ENCODE measurements around the gene ZNF761.
"Not testable (repeated sequence)": the region's sequence is repeated elsewhere in the genome, so short reads cannot be mapped to it uniquely, and the experiment has no call there.

The ZNF761 gene

GRCh38 chr19:53431399-53432087, at the start of gene ZNF761:
Gene ZNF761 (plus strand): TSS chr19:53431984. CDS start chr19:53447269, 15,285 bp downstream.
- DNase-seq (ENCODE audit: low spot score): peak; percentile 87

- DNase-seq (ENCODE audit: low spot score): no peak
Observed at GRCh38 chr19:53388168-53388567, 43.6 kb upstream of the ZNF761 start.

- no peak for DNase-seq (ENCODE audit: low spot score)
Observed at GRCh38 chr19:53388904-53389303, 42.9 kb upstream of the ZNF761 start.

GRCh38 chr19:53389571-53389970, 42.2 kb upstream of the ZNF761 start:
- no peak for DNase-seq (ENCODE audit: low spot score)

- no peak for DNase-seq (ENCODE audit: low spot score)
Observed at GRCh38 chr19:53389978-53390377, 41.8 kb upstream of the ZNF761 start.

- no peak for DNase-seq (ENCODE audit: low spot score)
Observed at GRCh38 chr19:53394522-53394973, 37.2 kb upstream of the ZNF761 start.

GRCh38 chr19:53394974-53395839, 36.6 kb upstream of the ZNF761 start, which contains the start of gene ZNF765:
Gene ZNF765 (plus strand): TSS chr19:53395149. CDS start chr19:53398016, 2,867 bp downstream.
- DNase-seq (ENCODE audit: low spot score): peak; percentile 88

- not testable (repeated sequence) for DNase-seq (ENCODE audit: low spot score)
Observed at GRCh38 chr19:53395840-53396524, 35.8 kb upstream of the ZNF761 start.

GRCh38 chr19:53396525-53396868, 35.3 kb upstream of the ZNF761 start:
- DNase-seq (ENCODE audit: low spot score): no peak

GRCh38 chr19:53397918-53398317, 33.9 kb upstream of the ZNF761 start:
- not testable (repeated sequence) for DNase-seq (ENCODE audit: low spot score)

- DNase-seq (ENCODE audit: low spot score): no peak
Observed at GRCh38 chr19:53409505-53410204, 22.1 kb upstream of the ZNF761 start.

GRCh38 chr19:53420520-53421315, 11.1 kb upstream of the ZNF761 start:
- DNase-seq (ENCODE audit: low spot score): not testable (repeated sequence)

GRCh38 chr19:53422551-53422950, 9.2 kb upstream of the ZNF761 start:
- DNase-seq (ENCODE audit: low spot score): no peak

- not testable (repeated sequence) for DNase-seq (ENCODE audit: low spot score)
Observed at GRCh38 chr19:53423074-53423473, 8.7 kb upstream of the ZNF761 start.

GRCh38 chr19:53423680-53424079, 8.1 kb upstream of the ZNF761 start:
- DNase-seq (ENCODE audit: low spot score): not testable (repeated sequence)

- DNase-seq (ENCODE audit: low spot score): peak; percentile 79
Observed at GRCh38 chr19:53424968-53425597, 6.7 kb upstream of the ZNF761 start.

- no peak for DNase-seq (ENCODE audit: low spot score)
Observed at GRCh38 chr19:53432088-53432661, 391 bp downstream of the ZNF761 start.

GRCh38 chr19:53443809-53444208, 12.0 kb downstream of the ZNF761 start:
- DNase-seq (ENCODE audit: low spot score): not testable (repeated sequence)

GRCh38 chr19:53447196-53447595, 15.4 kb downstream of the ZNF761 start:
- DNase-seq (ENCODE audit: low spot score): not testable (repeated sequence)

GRCh38 chr19:53455828-53456227, 24.0 kb downstream of the ZNF761 start:
- no peak for DNase-seq (ENCODE audit: low spot score)
